Panc1 (cell line): Measurements from ENCODE around the gene PRICKLE3. TPM values are rescaled to one million over a fixed set of nuclear protein-coding genes. Genes with fewer than 3 reads are reported as not detected.

Source experiments
- ATAC-seq: fragments of 200-7000 bp; cut with Tn5 transposase; 2 replicates; pipeline ENCODE4 v1.9.1; 2020; ENCODE audit warnings: mild to moderate bottlenecking, moderate library complexity
- BruUV-seq: library from RNA; stranded (reverse); fragments of 400-500 nt; replicated peaks from 2 replicates; lab custom pipeline; 2021; lab: Mats Ljungman, UMichigan
- CTCF ChIA-PET: fragments of 300-600 bp; sonication (Branson Sonifier 250); formaldehyde crosslinking; loops from one replicate; lab custom pipeline; 2022; ENCODE audit warnings: antibody characterized with exemption; lab: Charles Lee
- POLR2A ChIA-PET: fragments of 300-600 bp; sonication (Branson Sonifier 250); formaldehyde crosslinking; loops from one replicate; lab custom pipeline; 2022; ENCODE audit warnings: antibody characterized with exemption; lab: Charles Lee
- DNase-seq: peaks from one replicate; pipeline ENCODE4 v3.0.0-alpha.2; 2010; ENCODE audit warnings: low read depth, low spot score
- H3K27ac ChIP-seq: 2 replicates; pipeline ENCODE4 v1.5.1; 2011; ENCODE audit warnings: mild to moderate bottlenecking, low read length, inconsistent platforms
- H3K27me3 ChIP-seq: fragments of 200-500 bp; sonication (Bioruptor generic); 2 replicates; pipeline ENCODE4 v1.6.0; 2014; ENCODE audit warnings: low read length, inconsistent platforms; ENCODE audit not compliant: control insufficient read depth, insufficient read depth
- H3K36me3 ChIP-seq: fragments of 200-500 bp; sonication (Bioruptor generic); 2 replicates; pipeline ENCODE4 v1.5.1; 2014; ENCODE audit warnings: inconsistent platforms, mild to moderate bottlenecking, low read length, moderate library complexity; ENCODE audit not compliant: control insufficient read depth, insufficient read depth
- H3K4me1 ChIP-seq: 2 replicates; pipeline ENCODE4 v1.5.1; 2011; ENCODE audit warnings: inconsistent platforms, mild to moderate bottlenecking, low read length, moderate library complexity; ENCODE audit not compliant: control insufficient read depth, insufficient read depth
- H3K4me3 ChIP-seq, 2 experiments: 2 replicates each; pipeline ENCODE4 v1.5.1; 2011 to 2012; ENCODE audit warnings: low read depth in 2 of 2, low read length in 2 of 2, mild to moderate bottlenecking in 2 of 2, inconsistent platforms in 1 of 2, moderate library complexity in 1 of 2
- H3K9me3 ChIP-seq: fragments of 200-500 bp; sonication (Bioruptor generic); 2 replicates; pipeline ENCODE4 v1.5.1; 2014; ENCODE audit warnings: low read depth, mild to moderate bottlenecking, inconsistent platforms, low read length, moderate library complexity; ENCODE audit not compliant: control insufficient read depth, insufficient read depth
- POLR2AphosphoS5 ChIP-seq: IDR thresholded peaks from 2 replicates; pipeline ENCODE4 v1.6.1; 2012; ENCODE audit warnings: mild to moderate bottlenecking, low read depth, low read length, moderate library complexity
- SIN3A ChIP-seq: IDR thresholded peaks from 2 replicates; pipeline ENCODE4 v1.6.1; 2012; ENCODE audit warnings: low read depth, mild to moderate bottlenecking, low read length, moderate library complexity, borderline replicate concordance; ENCODE audit not compliant: insufficient read depth
- TCF7L2 ChIP-seq: IDR thresholded peaks from 2 replicates; pipeline ENCODE4 v1.6.1; 2011; ENCODE audit warnings: mild to moderate bottlenecking, low read depth, low read length, inconsistent platforms
- in situ Hi-C: cut with HindIII; loops from 2 replicates; pipeline ENCODE4 v1.10.0; 2016; ENCODE audit warnings: low sequenced_read_pairs, low pct_unique_long_range_greater_than_20kb
- intact Hi-C: fragments of 100-400 bp; cut with micrococcal nuclease; formaldehyde crosslinking; loops from one replicate; pipeline ENCODE4 v1.10.0; 2022; ENCODE audit not compliant: unreplicated experiment
- total RNA-seq: library from RNA; stranded (reverse); gene quantifications from one replicate; pipeline ENCODE4 v1.2.1, GENCODE V29; 2021; ENCODE audit not compliant: unreplicated experiment
- TF ChIP-seq, protein P1 (sequence below): fragments of 450-650 bp; IDR thresholded peaks from 2 replicates; pipeline ENCODE4 v1.5.1; 2017; ENCODE audit warnings: mild to moderate bottlenecking
- TF ChIP-seq, protein P2 (sequence below), 2 experiments: IDR thresholded peaks; 2 replicates each; pipeline ENCODE4 v1.6.1; 2011 to 2012; ENCODE audit warnings: low read depth in 2 of 2, control low read depth in 1 of 2, low read length in 1 of 2, mild to moderate bottlenecking in 1 of 2, moderate library complexity in 1 of 2; ENCODE audit not compliant: insufficient read depth in 1 of 2

PRICKLE3 gene
- total RNA-seq, 1 experiment from 2014 or later = 40.1 TPM

DNA sequence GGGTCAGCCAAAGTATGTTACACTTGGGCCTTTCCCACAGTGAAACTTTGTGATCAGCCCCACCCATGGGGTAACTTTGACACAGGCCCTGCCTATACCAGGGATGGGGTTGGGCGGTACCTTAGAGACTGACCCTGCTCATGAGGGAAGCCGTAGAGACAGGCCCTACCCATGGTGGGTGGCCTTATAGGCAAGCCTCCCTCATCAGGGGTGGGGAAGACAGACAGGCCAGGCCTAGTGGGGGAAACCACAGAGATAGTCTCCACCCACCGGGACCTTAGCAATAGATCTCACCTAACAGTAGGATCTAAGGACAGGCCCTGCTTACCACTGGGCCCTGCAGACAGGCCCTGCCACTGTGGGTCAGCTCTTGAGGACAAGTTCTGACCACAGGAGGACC is 7.6 kb downstream of the PRICKLE3 start:
- Histone ChIP-seq H3K36me3 (peaks cover 4% of the 10 kb centered on the region; the same call in 1 of the 2 replicates), H3K27ac (no peak overlapping the region), H3K4me3 (no peak overlapping the region), H3K9me3 (no peaks in the 10 kb centered on the region), H3K27me3 (no peaks in the 10 kb centered on the region), H3K4me1 (peaks cover 27% of the 10 kb centered on the region)
- DNase-seq (no peak), ATAC-seq (no peak)
- in situ Hi-C loops = no loop called here
- intact Hi-C loops = no loop called here
- TF ChIP-seq SIN3A (no peak), POLR2AphosphoS5 (no peak), TCF7L2 (no peak)
- TF ChIP-seq, protein P1, sequence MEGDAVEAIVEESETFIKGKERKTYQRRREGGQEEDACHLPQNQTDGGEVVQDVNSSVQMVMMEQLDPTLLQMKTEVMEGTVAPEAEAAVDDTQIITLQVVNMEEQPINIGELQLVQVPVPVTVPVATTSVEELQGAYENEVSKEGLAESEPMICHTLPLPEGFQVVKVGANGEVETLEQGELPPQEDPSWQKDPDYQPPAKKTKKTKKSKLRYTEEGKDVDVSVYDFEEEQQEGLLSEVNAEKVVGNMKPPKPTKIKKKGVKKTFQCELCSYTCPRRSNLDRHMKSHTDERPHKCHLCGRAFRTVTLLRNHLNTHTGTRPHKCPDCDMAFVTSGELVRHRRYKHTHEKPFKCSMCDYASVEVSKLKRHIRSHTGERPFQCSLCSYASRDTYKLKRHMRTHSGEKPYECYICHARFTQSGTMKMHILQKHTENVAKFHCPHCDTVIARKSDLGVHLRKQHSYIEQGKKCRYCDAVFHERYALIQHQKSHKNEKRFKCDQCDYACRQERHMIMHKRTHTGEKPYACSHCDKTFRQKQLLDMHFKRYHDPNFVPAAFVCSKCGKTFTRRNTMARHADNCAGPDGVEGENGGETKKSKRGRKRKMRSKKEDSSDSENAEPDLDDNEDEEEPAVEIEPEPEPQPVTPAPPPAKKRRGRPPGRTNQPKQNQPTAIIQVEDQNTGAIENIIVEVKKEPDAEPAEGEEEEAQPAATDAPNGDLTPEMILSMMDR = no peak
- TF ChIP-seq, protein P2, sequence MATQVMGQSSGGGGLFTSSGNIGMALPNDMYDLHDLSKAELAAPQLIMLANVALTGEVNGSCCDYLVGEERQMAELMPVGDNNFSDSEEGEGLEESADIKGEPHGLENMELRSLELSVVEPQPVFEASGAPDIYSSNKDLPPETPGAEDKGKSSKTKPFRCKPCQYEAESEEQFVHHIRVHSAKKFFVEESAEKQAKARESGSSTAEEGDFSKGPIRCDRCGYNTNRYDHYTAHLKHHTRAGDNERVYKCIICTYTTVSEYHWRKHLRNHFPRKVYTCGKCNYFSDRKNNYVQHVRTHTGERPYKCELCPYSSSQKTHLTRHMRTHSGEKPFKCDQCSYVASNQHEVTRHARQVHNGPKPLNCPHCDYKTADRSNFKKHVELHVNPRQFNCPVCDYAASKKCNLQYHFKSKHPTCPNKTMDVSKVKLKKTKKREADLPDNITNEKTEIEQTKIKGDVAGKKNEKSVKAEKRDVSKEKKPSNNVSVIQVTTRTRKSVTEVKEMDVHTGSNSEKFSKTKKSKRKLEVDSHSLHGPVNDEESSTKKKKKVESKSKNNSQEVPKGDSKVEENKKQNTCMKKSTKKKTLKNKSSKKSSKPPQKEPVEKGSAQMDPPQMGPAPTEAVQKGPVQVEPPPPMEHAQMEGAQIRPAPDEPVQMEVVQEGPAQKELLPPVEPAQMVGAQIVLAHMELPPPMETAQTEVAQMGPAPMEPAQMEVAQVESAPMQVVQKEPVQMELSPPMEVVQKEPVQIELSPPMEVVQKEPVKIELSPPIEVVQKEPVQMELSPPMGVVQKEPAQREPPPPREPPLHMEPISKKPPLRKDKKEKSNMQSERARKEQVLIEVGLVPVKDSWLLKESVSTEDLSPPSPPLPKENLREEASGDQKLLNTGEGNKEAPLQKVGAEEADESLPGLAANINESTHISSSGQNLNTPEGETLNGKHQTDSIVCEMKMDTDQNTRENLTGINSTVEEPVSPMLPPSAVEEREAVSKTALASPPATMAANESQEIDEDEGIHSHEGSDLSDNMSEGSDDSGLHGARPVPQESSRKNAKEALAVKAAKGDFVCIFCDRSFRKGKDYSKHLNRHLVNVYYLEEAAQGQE (IDR thresholded peaks at IDR 0.05; ENCODE audit: insufficient read depth in 1 of 2, low read depth in 2 of 2, low read length in 1 of 2) = no peak
- ChIA-PET CTCF (no interaction called here), POLR2A (no interaction called here)
- BruUV-seq = no TSS peak

DNA sequence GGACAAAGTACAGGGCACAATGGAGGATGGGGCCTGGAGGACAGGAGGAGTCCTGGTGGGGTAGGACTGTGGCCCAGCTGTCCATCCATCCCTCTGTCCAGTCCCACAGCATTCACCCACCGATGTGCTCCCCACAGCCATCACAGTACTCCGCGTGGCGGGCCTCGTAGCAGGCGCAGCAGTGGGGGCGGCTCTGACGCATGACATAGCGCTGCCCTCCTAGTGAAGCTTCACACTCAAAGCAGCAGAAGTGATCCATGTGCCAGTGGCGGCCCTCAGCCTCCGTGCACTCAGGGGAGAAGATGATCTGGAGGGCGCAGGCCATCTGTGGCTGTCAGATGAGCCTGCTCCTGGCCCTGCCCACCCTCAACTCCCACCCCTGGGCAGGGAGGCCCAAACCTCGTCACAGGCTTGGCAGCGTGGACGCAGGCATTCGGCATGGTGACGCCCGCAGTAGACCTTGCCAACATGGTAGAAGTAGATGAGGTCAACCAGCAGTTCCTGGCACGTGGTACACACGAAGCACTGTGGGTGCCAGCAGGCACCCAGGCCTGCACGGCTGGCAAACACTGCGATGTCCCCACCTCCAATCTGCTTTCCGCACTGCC is 8.2 kb downstream of the PRICKLE3 start:
- no peak overlapping the region for H3K4me3 ChIP-seq
- ChIA-PET CTCF (no interaction called here), POLR2A (no interaction called here)
- H3K27ac ChIP-seq = no peak overlapping the region; the same call in 1 of the 2 replicates
- no peaks in the 10 kb centered on the region for H3K9me3 ChIP-seq
- peaks cover 4% of the 10 kb centered on the region; the same call in 1 of the 2 replicates for H3K36me3 ChIP-seq
- peaks cover 33% of the 10 kb centered on the region for H3K4me1 ChIP-seq
- no peaks in the 10 kb centered on the region for H3K27me3 ChIP-seq
- no peak for TF ChIP-seq POLR2AphosphoS5
- TF ChIP-seq, protein P1 = 0 out of 2 replicates have a peak, but pooled peaks have one; percentile 16
- no TSS peak for BruUV-seq
- no peak for ATAC-seq
- intact Hi-C loops (no loop called here), in situ Hi-C loops (no loop called here)
- no peak for DNase-seq
